ENCODE data around the gene MET. TPM values are rescaled to one million over a fixed set of nuclear protein-coding genes. Genes with fewer than 3 reads are reported as not detected.
A peak's percentile ranks its signal among the peaks of the same experiment; 100 is the strongest.

The MET gene
- total and polyA plus RNA-seq, 2 donors (not counting 3 experiments of a cell fraction or from before 2014, with no cell fraction given), result 21.1 to 44.5 TPM

GRCh38 chr7:116805100-116805544 lies 133.1 kb downstream of the MET start:
- peaks cover 22% of the 10 kb centered on the region for H3K4me1 ChIP-seq (ENCODE audit: control insufficient read depth, extremely low read depth, insufficient read depth, low read length)
- dilution Hi-C loops (cut with MboI; ENCODE audit: extremely low pct_ligation_motif_present, low sequenced_read_pairs), result no loop called here
- H3K27ac ChIP-seq (ENCODE audit: insufficient read depth, low read depth, low read length), result no peak overlapping the region
- H3K9me3 ChIP-seq (replicated peaks; ENCODE audit: control insufficient read depth, insufficient read depth, low read length), result no peaks in the 10 kb centered on the region
- POLR2A ChIA-PET, result no interaction called here
- H3K9ac ChIP-seq (replicated peaks; ENCODE audit: extremely low read depth, insufficient read depth, low read length), result no peak overlapping the region
- intact Hi-C loops (cut with micrococcal nuclease), result loop anchor here (5.0 to 10.0 kb wide), 2 partner anchors 490 to 568 kb away; no protein-coding TSS in a partner anchor
- no peaks in the 10 kb centered on the region for H3K9me1 ChIP-seq (replicated peaks; ENCODE audit: control insufficient read depth, extremely low read depth, insufficient read depth, low read length)
- no peak for TF ChIP-seq MYC (IDR thresholded peaks at IDR 0.05; ENCODE audit: low read depth, low read length)
- TF ChIP-seq POLR2A (IDR thresholded peaks at IDR 0.05; ENCODE audit: low read depth, low read length), result no peak
- H3K27me3 ChIP-seq (ENCODE audit: control insufficient read depth in 2 of 2, insufficient read depth in 2 of 2, low read length in 2 of 2), result no peaks in the 10 kb centered on the region
- no peak overlapping the region for H3K4me3 ChIP-seq (replicated peaks in 1 of 3; ENCODE audit: insufficient read depth in 1 of 3, low read depth in 1 of 3, low read length in 3 of 3)
- H3K4me2 ChIP-seq (ENCODE audit: insufficient read depth, low read length), result no peak overlapping the region
- DNase-seq (ENCODE audit: low read depth, low spot score), result peak; percentile 51
- peak overlapping the region; percentile 49 for H2AFZ ChIP-seq (ENCODE audit: low read depth, low read length)
- no peaks in the 10 kb centered on the region for H4K20me1 ChIP-seq (replicated peaks; ENCODE audit: control insufficient read depth, extremely low read depth, insufficient read depth, low read length)
- no peaks in the 10 kb centered on the region for H3K79me2 ChIP-seq (ENCODE audit: control insufficient read depth, insufficient read depth, low read length)
- CTCF ChIA-PET, result interaction anchor here (1.6 to 7.7 kb wide), 3 partner anchors 78 to 213 kb away, joined by 4 to 137 read pairs (median 6); partner anchors contain the start of gene MET
- BruUV-seq (replicated peaks), result no TSS peak
- H3K36me3 ChIP-seq (ENCODE audit: control insufficient read depth in 2 of 2, extremely low read depth in 1 of 2, insufficient read depth in 2 of 2, low read length in 2 of 2), result no peaks in the 10 kb centered on the region
- FAIRE-seq, result no peak

DNA sequence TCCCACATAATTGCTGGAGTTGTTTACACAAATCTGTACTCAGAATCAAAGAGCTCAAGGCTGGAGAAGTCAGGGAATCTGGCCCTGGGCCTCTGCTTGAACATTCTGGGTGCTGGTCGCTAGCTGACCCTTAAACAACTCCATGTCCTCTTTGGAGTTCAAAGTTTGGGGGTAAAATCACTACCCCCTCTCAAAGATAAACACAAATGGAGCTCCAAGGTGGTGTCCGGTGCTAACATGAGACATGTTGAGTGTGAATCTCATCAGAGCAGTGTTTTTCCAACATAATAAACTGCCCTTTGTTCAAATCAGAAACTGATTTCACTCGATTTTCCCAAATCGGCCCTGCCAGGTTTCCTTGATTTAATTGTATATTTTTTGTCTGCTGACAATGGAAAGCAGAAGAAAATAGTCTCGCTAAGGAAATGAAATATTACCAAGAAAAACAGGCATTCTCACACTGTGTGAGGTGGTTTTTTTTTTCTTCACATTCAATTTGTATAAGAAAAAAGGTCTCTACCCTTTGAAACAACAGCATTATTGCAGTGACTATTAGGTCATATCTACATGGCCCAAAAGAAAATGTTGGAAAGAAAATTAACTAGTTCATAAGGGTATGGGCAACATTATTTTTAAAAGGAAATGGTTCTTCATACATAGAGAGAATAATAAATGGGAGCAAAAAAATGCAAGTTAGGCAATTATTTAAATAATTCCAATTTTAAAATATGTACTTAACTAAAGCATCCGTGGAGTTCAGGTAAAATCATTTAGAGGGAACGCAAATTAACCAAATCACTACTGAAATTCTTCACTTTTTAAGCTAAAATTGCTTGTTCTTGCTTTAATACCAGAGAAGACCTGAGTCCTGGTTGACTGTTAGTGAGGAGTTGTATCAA lies 134.3 kb downstream of the MET start:
- Histone ChIP-seq H3K9me1 (replicated peaks; ENCODE audit: control insufficient read depth, extremely low read depth, insufficient read depth, low read length) (no peaks in the 10 kb centered on the region), H3K79me2 (ENCODE audit: control insufficient read depth, insufficient read depth, low read length) (no peaks in the 10 kb centered on the region), H3K27ac (ENCODE audit: insufficient read depth, low read depth, low read length) (peak overlapping the region; percentile 22), H2AFZ (ENCODE audit: low read depth, low read length) (peak overlapping the region; percentile 62), H3K4me3 (replicated peaks in 1 of 3; ENCODE audit: insufficient read depth in 1 of 3, low read depth in 1 of 3, low read length in 3 of 3) (no peak overlapping the region), H3K36me3 (ENCODE audit: control insufficient read depth in 2 of 2, extremely low read depth in 1 of 2, insufficient read depth in 2 of 2, low read length in 2 of 2) (no peaks in the 10 kb centered on the region), H3K4me1 (ENCODE audit: control insufficient read depth, extremely low read depth, insufficient read depth, low read length) (peaks cover 22% of the 10 kb centered on the region), H3K27me3 (ENCODE audit: control insufficient read depth in 2 of 2, insufficient read depth in 2 of 2, low read length in 2 of 2) (no peaks in the 10 kb centered on the region), H4K20me1 (replicated peaks; ENCODE audit: control insufficient read depth, extremely low read depth, insufficient read depth, low read length) (no peaks in the 10 kb centered on the region), H3K9ac (replicated peaks; ENCODE audit: extremely low read depth, insufficient read depth, low read length) (no peak overlapping the region), H3K4me2 (ENCODE audit: insufficient read depth, low read length) (no peak overlapping the region), H3K9me3 (replicated peaks; ENCODE audit: control insufficient read depth, insufficient read depth, low read length) (no peaks in the 10 kb centered on the region)
- no peak for TF ChIP-seq FOS (IDR thresholded peaks at IDR 0.05; ENCODE audit: borderline replicate concordance, insufficient read depth, low read length)
- no peak for TF ChIP-seq EZH2 (IDR thresholded peaks at IDR 0.05; ENCODE audit: borderline replicate concordance, low read depth, low read length, severe bottlenecking)
- TF ChIP-seq, protein P1, sequence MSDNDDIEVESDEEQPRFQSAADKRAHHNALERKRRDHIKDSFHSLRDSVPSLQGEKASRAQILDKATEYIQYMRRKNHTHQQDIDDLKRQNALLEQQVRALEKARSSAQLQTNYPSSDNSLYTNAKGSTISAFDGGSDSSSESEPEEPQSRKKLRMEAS (IDR thresholded peaks at IDR 0.05; ENCODE audit: insufficient read depth, insufficient read length), result no peak
- no peak for TF ChIP-seq JUN (IDR thresholded peaks at IDR 0.05; ENCODE audit: borderline replicate concordance, insufficient read depth, insufficient read length, low read depth)
- TF ChIP-seq POLR2A (IDR thresholded peaks at IDR 0.05; ENCODE audit: low read depth, low read length), result no peak
- TF ChIP-seq, protein P2, sequence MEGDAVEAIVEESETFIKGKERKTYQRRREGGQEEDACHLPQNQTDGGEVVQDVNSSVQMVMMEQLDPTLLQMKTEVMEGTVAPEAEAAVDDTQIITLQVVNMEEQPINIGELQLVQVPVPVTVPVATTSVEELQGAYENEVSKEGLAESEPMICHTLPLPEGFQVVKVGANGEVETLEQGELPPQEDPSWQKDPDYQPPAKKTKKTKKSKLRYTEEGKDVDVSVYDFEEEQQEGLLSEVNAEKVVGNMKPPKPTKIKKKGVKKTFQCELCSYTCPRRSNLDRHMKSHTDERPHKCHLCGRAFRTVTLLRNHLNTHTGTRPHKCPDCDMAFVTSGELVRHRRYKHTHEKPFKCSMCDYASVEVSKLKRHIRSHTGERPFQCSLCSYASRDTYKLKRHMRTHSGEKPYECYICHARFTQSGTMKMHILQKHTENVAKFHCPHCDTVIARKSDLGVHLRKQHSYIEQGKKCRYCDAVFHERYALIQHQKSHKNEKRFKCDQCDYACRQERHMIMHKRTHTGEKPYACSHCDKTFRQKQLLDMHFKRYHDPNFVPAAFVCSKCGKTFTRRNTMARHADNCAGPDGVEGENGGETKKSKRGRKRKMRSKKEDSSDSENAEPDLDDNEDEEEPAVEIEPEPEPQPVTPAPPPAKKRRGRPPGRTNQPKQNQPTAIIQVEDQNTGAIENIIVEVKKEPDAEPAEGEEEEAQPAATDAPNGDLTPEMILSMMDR (IDR thresholded peaks at IDR 0.05; ENCODE audit: extremely low read depth in 1 of 2, insufficient read depth in 1 of 2, low read depth in 1 of 2, low read length in 2 of 2), result no peak
- TF ChIP-seq POLR2AphosphoS5 (IDR thresholded peaks at IDR 0.05; ENCODE audit: insufficient read depth, low read depth, low read length), result no peak
- no peak for TF ChIP-seq MYC (IDR thresholded peaks at IDR 0.05; ENCODE audit: low read depth, low read length)
- TF ChIP-seq GATA2 (IDR thresholded peaks at IDR 0.05; ENCODE audit: insufficient read depth, insufficient read length, low read depth, low read length), result no peak
- dilution Hi-C loops (cut with MboI; ENCODE audit: extremely low pct_ligation_motif_present, low sequenced_read_pairs) (no loop called here), intact Hi-C loops (cut with micrococcal nuclease) (loop anchor here (5.0 to 10.0 kb wide), 2 partner anchors 491 to 569 kb away; no protein-coding TSS in a partner anchor)
- CTCF ChIA-PET, result interaction anchor here (1.3 to 7.7 kb wide), 5 partner anchors 9 to 626 kb away, joined by 4 to 137 read pairs (median 8); partner anchors contain the start of gene MET
- DNase-seq (ENCODE audit: low read depth, low spot score), result peak; percentile 91
- no TSS peak for BruUV-seq (replicated peaks)
- FAIRE-seq, result no peak
- POLR2A ChIA-PET, result no interaction called here

Data from endothelial cell of umbilical vein (primary cell).